ENCODE data around the gene EIF1AD. TPM values are rescaled to one million over a fixed set of nuclear protein-coding genes. Genes with fewer than 3 reads are reported as not detected.

EIF1AD gene
- total RNA-seq, 3 donors from 2014 or later (not counting 1 experiment from before 2014, with no cell fraction given): 49.9 to 74.2 (median 62.8) TPM

- Mint-ChIP-seq H3K27ac (no peak within 1 kb of the TSS), H3K36me3 (no peaks in the 10 kb centered on the region)
These were observed 46.8 kb upstream of the EIF1AD start, which contains the start of gene GAL3ST3 for GRCh38 chr11:66048547-66049323. Gene GAL3ST3, minus strand, starts transcription at chr11:66049161. Its CDS starts 3,746 bp downstream, at chr11:66045415.

GRCh38 chr11:66047541-66048365 is 45.8 kb upstream of the EIF1AD start:
- Mint-ChIP-seq H3K36me3 (no peaks in the 10 kb centered on the region), H3K27ac (no peak overlapping the region), H3K4me3 (no peak overlapping the region), H3K27me3 (ENCODE audit: low read depth in 2 of 2) (peaks cover 0 to 11% of the 10 kb centered on the region in 2 donors), H3K4me1 (peaks cover 28 to 30% of the 10 kb centered on the region in 2 donors), H3K9me3 (no peaks in the 10 kb centered on the region)
- intact Hi-C loops (cut with micrococcal nuclease): no loop called here
- 94% methylated on average over 11 of the region's 11 CpGs for WGBS (ENCODE audit: insufficient coverage)
- Histone ChIP-seq H3K4me3 (ENCODE audit: low read length) (no peak overlapping the region), H3K27me3 (ENCODE audit: control insufficient read depth, insufficient read depth, low read length) (peaks cover 3% of the 10 kb centered on the region), H3K9me3 (ENCODE audit: control insufficient read depth, insufficient read depth, low read length) (no peaks in the 10 kb centered on the region), H3K4me1 (ENCODE audit: control insufficient read depth, insufficient read depth, low read length) (peaks cover 24% of the 10 kb centered on the region), H3K36me3 (ENCODE audit: control insufficient read depth, insufficient read depth, low read length) (no peaks in the 10 kb centered on the region), H3K27ac (ENCODE audit: low read length) (no peak overlapping the region)
- no peak for ATAC-seq
- no peak for TF ChIP-seq CTCF (IDR thresholded peaks at IDR 0.05)
- no peak for DNase-seq

More at GRCh38 chr11:66048547-66049323, 46.8 kb upstream of the EIF1AD start, which contains the start of gene GAL3ST3:
- H3K27me3 ChIP-seq (ENCODE audit: control insufficient read depth, insufficient read depth, low read length): peaks cover 3% of the 10 kb centered on the region
- no peak within 1 kb of the TSS for H3K4me3 Mint-ChIP-seq
- H3K4me1 Mint-ChIP-seq: peaks cover 34 to 37% of the 10 kb centered on the region in 2 donors
- H3K27me3 Mint-ChIP-seq (ENCODE audit: low read depth in 2 of 2): peaks cover 0 to 11% of the 10 kb centered on the region in 2 donors
- intact Hi-C loops (cut with micrococcal nuclease): no loop called here
- H3K27ac ChIP-seq (ENCODE audit: low read length): no peak within 1 kb of the TSS
- no peaks in the 10 kb centered on the region for H3K9me3 Mint-ChIP-seq
- H3K36me3 ChIP-seq (ENCODE audit: control insufficient read depth, insufficient read depth, low read length): peaks cover 2% of the 10 kb centered on the region
- no peaks in the 10 kb centered on the region for H3K9me3 ChIP-seq (ENCODE audit: control insufficient read depth, insufficient read depth, low read length)
- ATAC-seq: no peak
- no peak within 1 kb of the TSS for H3K4me3 ChIP-seq (ENCODE audit: low read length)
- 20% methylated on average over 33 of the region's 39 CpGs for WGBS (ENCODE audit: insufficient coverage)
- peaks cover 33% of the 10 kb centered on the region for H3K4me1 ChIP-seq (ENCODE audit: control insufficient read depth, insufficient read depth, low read length)
- no peak for TF ChIP-seq CTCF (IDR thresholded peaks at IDR 0.05)
- DNase-seq: no peak

- Histone ChIP-seq H3K9me3 (ENCODE audit: control insufficient read depth, insufficient read depth, low read length) (no peaks in the 10 kb centered on the region), H3K36me3 (ENCODE audit: control insufficient read depth, insufficient read depth, low read length) (no peaks in the 10 kb centered on the region), H3K4me3 (ENCODE audit: low read length) (no peak overlapping the region), H3K27me3 (ENCODE audit: control insufficient read depth, insufficient read depth, low read length) (peaks cover 3% of the 10 kb centered on the region), H3K4me1 (ENCODE audit: control insufficient read depth, insufficient read depth, low read length) (peaks cover 19% of the 10 kb centered on the region), H3K27ac (ENCODE audit: low read length) (no peak overlapping the region)
- no peak overlapping the region for H3K4me3 Mint-ChIP-seq
- no peaks in the 10 kb centered on the region for H3K9me3 Mint-ChIP-seq
- no peaks in the 10 kb centered on the region for H3K36me3 Mint-ChIP-seq
- DNase-seq (no peak), ATAC-seq (no peak)
- intact Hi-C loops (cut with micrococcal nuclease): no loop called here
- peaks cover 0 to 11% of the 10 kb centered on the region in 2 donors for H3K27me3 Mint-ChIP-seq (ENCODE audit: low read depth in 2 of 2)
- 94% methylated on average over 3 of the region's 3 CpGs for WGBS (ENCODE audit: insufficient coverage)
- H3K27ac Mint-ChIP-seq: no peak overlapping the region
- peaks cover 20 to 22% of the 10 kb centered on the region in 2 donors for H3K4me1 Mint-ChIP-seq
- TF ChIP-seq CTCF (IDR thresholded peaks at IDR 0.05): no peak
These were observed 44.9 kb upstream of the EIF1AD start for GRCh38 chr11:66046901-66047300.

Data from natural killer cell (primary cell).